ENCODE results near the gene SIL1.

DNA sequence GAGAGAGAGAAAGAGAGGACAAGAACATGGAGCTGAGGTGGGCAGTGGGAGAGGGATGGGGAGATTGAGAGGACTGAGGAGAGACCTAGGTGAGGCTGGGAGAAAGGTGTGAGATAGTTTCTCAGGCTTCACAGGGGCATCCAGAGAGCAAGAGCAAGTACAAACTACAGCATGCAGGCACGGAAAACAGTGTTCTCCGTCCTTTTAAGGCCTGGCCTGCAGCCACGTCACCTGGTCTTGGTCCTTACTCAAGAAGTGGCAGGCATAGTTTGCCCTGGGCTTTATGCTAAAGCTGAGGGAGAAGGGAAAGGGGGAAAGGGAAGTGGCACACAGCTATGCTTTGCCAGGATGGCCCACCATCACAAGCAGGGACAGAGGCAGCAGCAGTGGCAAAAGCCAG lies 65.7 kb downstream of the SIL1 start:
- TF ChIP-seq POLR2A (IDR thresholded peaks at IDR 0.05) (no peak), EP300 (IDR thresholded peaks at IDR 0.05) (no peak)
- TF ChIP-seq, protein P1, sequence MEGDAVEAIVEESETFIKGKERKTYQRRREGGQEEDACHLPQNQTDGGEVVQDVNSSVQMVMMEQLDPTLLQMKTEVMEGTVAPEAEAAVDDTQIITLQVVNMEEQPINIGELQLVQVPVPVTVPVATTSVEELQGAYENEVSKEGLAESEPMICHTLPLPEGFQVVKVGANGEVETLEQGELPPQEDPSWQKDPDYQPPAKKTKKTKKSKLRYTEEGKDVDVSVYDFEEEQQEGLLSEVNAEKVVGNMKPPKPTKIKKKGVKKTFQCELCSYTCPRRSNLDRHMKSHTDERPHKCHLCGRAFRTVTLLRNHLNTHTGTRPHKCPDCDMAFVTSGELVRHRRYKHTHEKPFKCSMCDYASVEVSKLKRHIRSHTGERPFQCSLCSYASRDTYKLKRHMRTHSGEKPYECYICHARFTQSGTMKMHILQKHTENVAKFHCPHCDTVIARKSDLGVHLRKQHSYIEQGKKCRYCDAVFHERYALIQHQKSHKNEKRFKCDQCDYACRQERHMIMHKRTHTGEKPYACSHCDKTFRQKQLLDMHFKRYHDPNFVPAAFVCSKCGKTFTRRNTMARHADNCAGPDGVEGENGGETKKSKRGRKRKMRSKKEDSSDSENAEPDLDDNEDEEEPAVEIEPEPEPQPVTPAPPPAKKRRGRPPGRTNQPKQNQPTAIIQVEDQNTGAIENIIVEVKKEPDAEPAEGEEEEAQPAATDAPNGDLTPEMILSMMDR (IDR thresholded peaks at IDR 0.05): no peak
